ENCODE results near the gene TRMT112. TPM values are rescaled to one million over a fixed set of nuclear protein-coding genes. Genes with fewer than 3 reads are reported as not detected.

Gene TRMT112
- total RNA-seq, 3 donors from 2014 or later = 48.5 to 122 (median 63.5) TPM

DNA sequence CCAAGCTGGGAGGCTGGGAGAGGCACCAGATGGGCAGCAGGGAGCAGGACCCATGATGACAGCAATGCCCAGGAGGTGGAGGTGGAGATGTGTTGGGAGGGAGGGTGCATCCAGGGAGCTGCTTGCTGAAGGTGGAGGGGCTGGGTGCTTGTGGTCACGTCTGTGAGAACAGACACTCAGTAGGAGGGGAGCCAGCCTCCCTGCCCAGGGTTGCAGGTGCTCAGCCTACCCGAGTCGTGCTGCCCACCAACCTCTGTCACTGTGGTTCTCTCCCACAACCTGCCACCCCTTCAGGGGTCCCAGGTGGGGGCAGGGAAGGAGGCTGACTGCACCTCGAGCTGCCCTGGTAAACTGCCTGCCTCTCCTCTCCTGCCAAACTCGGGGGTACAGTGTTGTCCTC lies 6.0 kb upstream of the TRMT112 start:
- no peak overlapping the region for H3K4me3 ChIP-seq
- peaks cover 22% of the 10 kb centered on the region for H3K4me1 ChIP-seq (ENCODE audit: low read depth)
- no peaks in the 10 kb centered on the region for H3K9me3 ChIP-seq
- TF ChIP-seq, protein P1, sequence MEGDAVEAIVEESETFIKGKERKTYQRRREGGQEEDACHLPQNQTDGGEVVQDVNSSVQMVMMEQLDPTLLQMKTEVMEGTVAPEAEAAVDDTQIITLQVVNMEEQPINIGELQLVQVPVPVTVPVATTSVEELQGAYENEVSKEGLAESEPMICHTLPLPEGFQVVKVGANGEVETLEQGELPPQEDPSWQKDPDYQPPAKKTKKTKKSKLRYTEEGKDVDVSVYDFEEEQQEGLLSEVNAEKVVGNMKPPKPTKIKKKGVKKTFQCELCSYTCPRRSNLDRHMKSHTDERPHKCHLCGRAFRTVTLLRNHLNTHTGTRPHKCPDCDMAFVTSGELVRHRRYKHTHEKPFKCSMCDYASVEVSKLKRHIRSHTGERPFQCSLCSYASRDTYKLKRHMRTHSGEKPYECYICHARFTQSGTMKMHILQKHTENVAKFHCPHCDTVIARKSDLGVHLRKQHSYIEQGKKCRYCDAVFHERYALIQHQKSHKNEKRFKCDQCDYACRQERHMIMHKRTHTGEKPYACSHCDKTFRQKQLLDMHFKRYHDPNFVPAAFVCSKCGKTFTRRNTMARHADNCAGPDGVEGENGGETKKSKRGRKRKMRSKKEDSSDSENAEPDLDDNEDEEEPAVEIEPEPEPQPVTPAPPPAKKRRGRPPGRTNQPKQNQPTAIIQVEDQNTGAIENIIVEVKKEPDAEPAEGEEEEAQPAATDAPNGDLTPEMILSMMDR (IDR thresholded peaks at IDR 0.05) = no peak
- H3K36me3 ChIP-seq (ENCODE audit: low read depth) = no peaks in the 10 kb centered on the region
- DNase-seq (peak in 1 of 3 donors; percentile 46), ATAC-seq (no peak)
- intact Hi-C loops (cut with DNase I, micrococcal nuclease) = no loop called here

DNA sequence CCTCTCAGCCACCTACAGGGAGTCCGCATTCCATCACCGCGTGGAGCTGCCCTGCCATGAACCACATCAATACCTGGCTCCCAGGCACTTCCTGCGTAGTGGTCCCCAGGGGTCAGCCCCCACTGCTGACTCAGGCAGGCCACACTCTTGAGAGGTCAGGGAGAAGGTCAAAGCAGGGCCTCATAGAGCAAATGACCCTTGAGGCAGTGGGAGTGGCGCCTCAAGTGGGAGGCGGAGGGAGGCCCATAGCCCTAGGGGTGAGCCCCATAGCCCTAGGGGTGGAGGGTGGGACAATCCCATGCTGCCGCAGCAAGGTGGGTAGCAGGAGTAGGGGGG lies 5.5 kb upstream of the TRMT112 start:
- no peaks in the 10 kb centered on the region for H3K36me3 ChIP-seq (ENCODE audit: low read depth)
- TF ChIP-seq, protein P1 (IDR thresholded peaks at IDR 0.05) = no peak
- H3K4me1 ChIP-seq (ENCODE audit: low read depth) = peaks cover 22% of the 10 kb centered on the region
- H3K4me3 ChIP-seq = no peak overlapping the region
- ATAC-seq (no peak), DNase-seq (peak in 1 of 3 donors; percentile 42)
- intact Hi-C loops (cut with DNase I, micrococcal nuclease) = no loop called here
- H3K9me3 ChIP-seq = no peaks in the 10 kb centered on the region

DNA sequence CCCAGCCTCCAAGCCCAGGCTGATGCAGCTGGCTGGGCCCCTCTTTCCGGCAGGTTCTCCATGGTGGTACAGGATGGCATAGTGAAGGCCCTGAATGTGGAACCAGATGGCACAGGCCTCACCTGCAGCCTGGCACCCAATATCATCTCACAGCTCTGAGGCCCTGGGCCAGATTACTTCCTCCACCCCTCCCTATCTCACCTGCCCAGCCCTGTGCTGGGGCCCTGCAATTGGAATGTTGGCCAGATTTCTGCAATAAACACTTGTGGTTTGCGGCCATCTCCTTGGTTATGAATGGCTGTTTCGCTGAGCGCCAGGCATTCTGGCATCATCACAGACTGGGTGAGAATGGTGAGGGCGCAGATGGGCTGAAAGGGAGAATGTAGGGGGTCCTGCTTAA lies 4.2 kb upstream of the TRMT112 start:
- peak; percentile 79 to 82 (median 80) for DNase-seq
- Histone ChIP-seq H3K9me3 (no peaks in the 10 kb centered on the region), H3K36me3 (ENCODE audit: low read depth) (no peaks in the 10 kb centered on the region), H3K4me3 (no peak overlapping the region), H3K4me1 (ENCODE audit: low read depth) (peaks cover 22% of the 10 kb centered on the region)
- ATAC-seq = peak; percentile 54
- TF ChIP-seq, protein P1 (IDR thresholded peaks at IDR 0.05) = no peak
- intact Hi-C loops (cut with DNase I, micrococcal nuclease) = no loop called here

DNA sequence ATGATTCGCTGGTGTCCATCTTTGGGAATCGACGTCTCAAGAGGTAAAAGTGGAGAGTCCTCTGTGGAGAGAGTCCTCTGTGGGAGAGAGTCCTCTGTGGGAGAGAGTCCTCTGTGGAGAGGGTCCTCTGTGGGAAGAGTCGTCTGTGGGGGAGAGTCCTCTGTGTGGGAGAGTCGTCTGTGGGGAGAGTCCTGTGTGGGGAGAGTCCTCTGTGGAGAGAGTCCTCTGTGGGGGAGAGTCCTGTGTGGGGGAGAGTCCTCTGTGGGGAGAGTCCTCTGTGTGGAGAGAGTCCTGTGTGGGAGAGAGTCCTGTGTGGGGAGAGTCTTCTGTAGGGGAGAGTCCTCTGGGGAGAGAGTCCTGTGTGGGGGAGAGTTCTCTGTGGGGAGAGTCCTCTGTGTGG lies 3.7 kb upstream of the TRMT112 start:
- Histone ChIP-seq H3K4me1 (ENCODE audit: low read depth) (peaks cover 26% of the 10 kb centered on the region), H3K36me3 (ENCODE audit: low read depth) (no peaks in the 10 kb centered on the region), H3K4me3 (no peak overlapping the region), H3K9me3 (no peaks in the 10 kb centered on the region)
- DNase-seq (no peak), ATAC-seq (no peak)
- TF ChIP-seq, protein P1 (IDR thresholded peaks at IDR 0.05) = no peak
- intact Hi-C loops (cut with DNase I, micrococcal nuclease) = no loop called here

DNA sequence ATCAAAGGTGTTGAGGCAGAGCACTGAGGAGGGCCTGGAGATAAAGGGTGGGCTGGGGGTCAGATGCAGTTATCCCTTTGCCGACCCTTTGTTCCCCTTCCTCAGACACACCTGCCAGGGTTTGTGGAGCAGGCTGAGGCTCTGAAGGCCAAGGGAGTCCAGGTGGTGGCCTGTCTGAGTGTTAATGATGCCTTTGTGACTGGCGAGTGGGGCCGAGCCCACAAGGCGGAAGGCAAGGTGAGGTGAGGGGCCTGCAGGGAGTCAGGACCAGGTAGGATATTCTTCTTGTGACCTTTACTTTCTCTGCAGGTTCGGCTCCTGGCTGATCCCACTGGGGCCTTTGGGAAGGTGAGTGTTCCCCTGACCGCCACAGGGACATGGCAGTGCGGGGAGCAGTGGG lies 3.2 kb upstream of the TRMT112 start:
- Histone ChIP-seq H3K36me3 (ENCODE audit: low read depth) (no peaks in the 10 kb centered on the region), H3K4me1 (ENCODE audit: low read depth) (peaks cover 28% of the 10 kb centered on the region), H3K4me3 (no peak overlapping the region), H3K9me3 (no peaks in the 10 kb centered on the region)
- TF ChIP-seq, protein P1 (IDR thresholded peaks at IDR 0.05) = no peak
- intact Hi-C loops (cut with DNase I, micrococcal nuclease) = no loop called here
- ATAC-seq (no peak), DNase-seq (peak in 2 of 3 donors; percentile 30 to 48)

All from mucosa of descending colon (tissue), 3 donors.